GM12892 (cell line): Measurements from ENCODE around the gene KRABD2.

Experiments used
- POLR2A ChIP-seq: IDR thresholded peaks from 2 replicates; pipeline ENCODE4 v1.6.1; 2011; ENCODE audit warnings: low read depth, low read length, control low read depth
- POLR2AphosphoS5 ChIP-seq: IDR thresholded peaks from 2 replicates; pipeline ENCODE4 v1.6.1; 2011; ENCODE audit warnings: low read depth, low read length, control low read depth

DNA sequence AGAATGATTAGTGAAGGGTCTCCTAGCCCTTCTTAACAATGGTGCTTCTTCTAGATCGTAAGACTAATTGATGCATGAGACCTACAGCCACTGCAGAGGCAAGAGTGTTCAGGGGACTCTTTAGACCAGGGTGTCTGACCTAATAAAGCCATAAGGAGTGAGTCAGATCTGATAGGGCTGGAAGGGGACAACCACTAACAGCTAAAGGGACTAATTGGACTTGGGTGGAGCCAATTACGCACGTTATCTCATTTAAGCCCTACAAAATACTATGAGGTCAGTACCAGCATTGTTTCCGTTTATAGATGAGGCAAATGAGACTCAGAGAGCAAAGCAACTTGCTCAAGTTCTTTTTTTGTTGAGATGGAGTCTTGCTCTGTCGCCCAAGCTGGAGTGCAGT lies 35.6 kb upstream of the KRABD2 start:
- TF ChIP-seq POLR2A (no peak), POLR2AphosphoS5 (no peak)
